GM19023 (cell line): Measurements from ENCODE around the gene SETD1A.
"Not testable (repeated sequence)": the region's sequence is repeated elsewhere in the genome, so short reads cannot be mapped to it uniquely, and the experiment has no call there.

ENCODE experiments used
- ATAC-seq: cut with Tn5 transposase; IDR thresholded peaks from one replicate; pipeline ENCODE4 v1.9.1; 2021; ENCODE audit warnings: mild to moderate bottlenecking, moderate library complexity; ENCODE audit not compliant: unreplicated experiment

The SETD1A gene

GRCh38 chr16:31013292-31013691 is 55.7 kb downstream of the SETD1A start:
- not testable (repeated sequence) for ATAC-seq

DNA sequence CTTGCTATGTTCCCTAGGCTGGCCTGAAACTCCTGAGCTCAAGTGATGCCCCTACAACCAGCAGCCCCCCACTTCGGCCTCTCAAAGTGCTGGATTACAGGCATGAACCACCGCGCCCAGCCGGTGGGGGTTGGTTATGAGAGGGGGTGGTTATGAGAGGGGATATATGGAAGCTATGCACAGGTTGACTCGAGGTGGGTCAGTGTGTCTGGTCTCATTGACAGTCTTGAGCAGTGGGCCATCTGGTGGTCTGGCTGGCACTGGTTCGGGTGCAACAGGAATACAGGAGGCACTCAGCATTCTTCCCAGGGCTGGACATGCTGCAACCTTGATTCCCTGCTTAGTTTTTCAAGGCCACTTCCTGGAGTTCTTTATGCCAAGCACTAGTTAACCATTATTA is 58.5 kb downstream of the SETD1A start:
- no peak for ATAC-seq

GRCh38 chr16:31017756-31018155 is 60.2 kb downstream of the SETD1A start:
- not testable (repeated sequence) for ATAC-seq

GRCh38 chr16:31020536-31020935 is 63.0 kb downstream of the SETD1A start:
- no peak for ATAC-seq

GRCh38 chr16:31022544-31023251 is 65.1 kb downstream of the SETD1A start:
- no peak for ATAC-seq

- no peak for ATAC-seq
These were observed 65.7 kb downstream of the SETD1A start for GRCh38 chr16:31023252-31023602.

- no peak for ATAC-seq
These were observed 66.2 kb downstream of the SETD1A start for GRCh38 chr16:31023627-31024226.

DNA sequence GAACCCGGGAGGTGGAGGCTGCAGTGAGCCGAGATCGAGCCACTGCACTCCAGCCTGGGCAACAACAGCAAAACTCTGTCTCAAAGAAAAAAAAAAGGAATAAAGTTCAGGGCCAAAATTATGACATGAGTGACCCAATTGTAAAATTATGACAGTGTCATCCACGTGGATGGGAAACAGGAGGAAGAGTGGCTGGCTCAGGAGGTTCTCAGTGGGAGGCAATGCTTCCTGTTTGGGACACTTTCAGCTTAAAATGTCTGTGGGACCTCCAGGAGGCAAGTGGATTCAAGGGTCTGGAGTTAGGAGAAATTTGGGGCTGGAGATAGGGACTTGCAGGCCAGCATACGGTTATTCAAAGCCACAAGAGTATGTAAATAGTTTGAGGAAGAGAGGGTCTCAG is 67.8 kb downstream of the SETD1A start:
- no peak for ATAC-seq

DNA sequence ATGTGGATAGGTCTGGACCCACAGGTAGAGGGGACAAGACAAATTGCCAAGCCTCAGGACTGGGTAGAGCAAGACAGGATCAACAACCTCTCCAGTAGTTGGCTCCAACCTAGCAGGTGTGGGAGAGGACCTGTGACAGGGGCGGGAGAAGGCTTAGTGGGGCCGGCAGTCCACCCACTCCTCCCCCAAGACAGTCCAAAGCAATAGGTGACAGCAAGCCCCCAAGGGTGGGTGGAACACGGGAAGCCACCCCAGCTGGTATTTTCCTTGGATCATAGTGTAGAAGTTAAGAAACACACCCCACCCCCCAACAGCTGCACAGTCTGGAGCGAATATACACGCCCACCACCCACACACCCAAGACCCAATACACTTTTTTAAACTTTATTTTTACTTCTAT is 71.7 kb downstream of the SETD1A start:
- no peak for ATAC-seq

GRCh38 chr16:31031276-31031675 is 73.7 kb downstream of the SETD1A start:
- ATAC-seq = no peak

DNA sequence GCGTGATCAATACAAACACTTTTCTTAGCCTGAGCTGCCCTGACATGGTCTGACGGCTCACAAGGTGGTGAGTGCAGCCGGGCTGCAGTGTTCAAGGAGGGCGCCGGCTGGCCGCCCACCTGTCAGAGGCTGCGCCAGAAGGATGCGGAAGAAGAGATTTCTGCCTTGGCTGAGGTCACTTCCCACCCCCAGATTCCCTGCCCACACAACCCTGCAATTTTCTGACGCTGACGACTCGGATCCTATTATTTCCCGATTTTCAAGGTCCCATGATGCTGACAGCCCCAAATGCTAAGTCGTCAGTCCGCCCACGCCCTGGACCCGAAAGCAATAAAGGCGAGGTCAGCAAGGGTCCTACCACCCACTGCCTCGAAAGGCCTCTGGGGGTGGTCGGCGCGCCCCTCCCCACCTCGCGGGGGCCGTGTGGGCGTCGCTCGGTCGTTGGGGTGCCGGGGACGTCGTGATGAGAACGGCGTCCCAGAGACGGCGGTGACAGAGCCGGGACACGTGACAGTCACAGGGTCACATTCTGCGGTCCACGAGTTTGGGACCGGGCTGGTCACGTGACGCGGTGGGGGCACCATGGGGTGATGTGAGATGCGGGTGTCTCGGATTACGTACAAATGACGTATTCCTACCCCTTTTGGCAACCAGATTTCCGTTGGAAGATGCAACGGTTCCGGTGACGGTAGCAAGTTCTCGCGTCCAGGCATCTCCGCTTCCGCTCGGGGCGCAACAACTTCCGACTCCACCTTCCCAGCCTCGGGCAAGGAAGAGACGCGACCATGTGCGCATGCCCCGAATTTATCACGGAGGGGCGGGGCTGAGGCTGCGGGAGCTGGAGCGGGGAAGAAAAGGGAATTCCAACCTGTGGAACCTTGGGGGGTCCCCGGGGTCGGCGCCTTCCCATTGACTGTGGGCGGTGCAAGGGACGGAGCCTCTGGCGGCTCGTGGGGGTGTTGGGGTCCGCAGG is 75.5 kb downstream of the SETD1A start, which contains the start of gene STX4:
TSS of gene STX4 (plus strand) at position 823 of the 973 bp plus-strand sequence. CDS start 248 bp downstream, outside the sequence.
- ATAC-seq = peak; percentile 72

GRCh38 chr16:31033709-31034492 is 76.3 kb downstream of the SETD1A start:
- ATAC-seq = peak; percentile 41
